Activated CD8-positive, alpha-beta T cell treated with anti-CD3 and anti-CD28 coated beads, Interleukin-2, amount 10 ng/mL, durations not matched to agents 7 days and 5 days (primary cell): ENCODE data around the gene PEPD. TPM values are rescaled to one million over a fixed set of nuclear protein-coding genes. Genes with fewer than 3 reads are reported as not detected.

Experiments
- ATAC-seq: fragments of 150-1000 bp; cut with Tn5 transposase; one replicate; pipeline ENCODE4 v1.10.0; 2021; ENCODE audit warnings: moderate library complexity
- CTCF ChIA-PET: fragments of 350-600 bp; sonication (Branson Sonifier 250); formaldehyde crosslinking; loops from one replicate; lab custom pipeline; 2021; ENCODE audit warnings: antibody characterized with exemption; lab: Charles Lee
- POLR2A ChIA-PET: fragments of 350-600 bp; sonication (Branson Sonifier 250); formaldehyde crosslinking; loops from one replicate; lab custom pipeline; 2021; ENCODE audit warnings: antibody characterized with exemption; lab: Charles Lee
- DNase-seq: peaks from one replicate; pipeline ENCODE4 v3.0.0-alpha.2; 2020
- H3K27ac Mint-ChIP-seq: one replicate; pipeline ENCODE4 v1.8.0; 2021; ENCODE audit warnings: mild to moderate bottlenecking, mixed read lengths
- H3K27me3 Mint-ChIP-seq: one replicate; pipeline ENCODE4 v1.8.0; 2021; ENCODE audit warnings: low read depth, mixed read lengths
- H3K36me3 Mint-ChIP-seq: one replicate; pipeline ENCODE4 v1.8.0; 2021; ENCODE audit warnings: low read depth, mixed read lengths
- H3K4me1 Mint-ChIP-seq: one replicate; pipeline ENCODE4 v1.8.0; 2021; ENCODE audit warnings: low read depth, mixed read lengths
- H3K4me3 Mint-ChIP-seq: one replicate; pipeline ENCODE4 v1.8.0; 2021; ENCODE audit warnings: mild to moderate bottlenecking, mixed read lengths
- H3K9me3 Mint-ChIP-seq: one replicate; pipeline ENCODE4 v1.8.0; 2022; ENCODE audit warnings: mixed read lengths; ENCODE audit not compliant: insufficient read depth
- total RNA-seq, 2 experiments: library from RNA; stranded (reverse); gene quantifications; one replicate each; pipeline ENCODE4 v1.2.3, GENCODE V29; 2021

PEPD gene
- total RNA-seq, 2 experiments from 2014 or later: 27.9 to 30.5 TPM

DNA sequence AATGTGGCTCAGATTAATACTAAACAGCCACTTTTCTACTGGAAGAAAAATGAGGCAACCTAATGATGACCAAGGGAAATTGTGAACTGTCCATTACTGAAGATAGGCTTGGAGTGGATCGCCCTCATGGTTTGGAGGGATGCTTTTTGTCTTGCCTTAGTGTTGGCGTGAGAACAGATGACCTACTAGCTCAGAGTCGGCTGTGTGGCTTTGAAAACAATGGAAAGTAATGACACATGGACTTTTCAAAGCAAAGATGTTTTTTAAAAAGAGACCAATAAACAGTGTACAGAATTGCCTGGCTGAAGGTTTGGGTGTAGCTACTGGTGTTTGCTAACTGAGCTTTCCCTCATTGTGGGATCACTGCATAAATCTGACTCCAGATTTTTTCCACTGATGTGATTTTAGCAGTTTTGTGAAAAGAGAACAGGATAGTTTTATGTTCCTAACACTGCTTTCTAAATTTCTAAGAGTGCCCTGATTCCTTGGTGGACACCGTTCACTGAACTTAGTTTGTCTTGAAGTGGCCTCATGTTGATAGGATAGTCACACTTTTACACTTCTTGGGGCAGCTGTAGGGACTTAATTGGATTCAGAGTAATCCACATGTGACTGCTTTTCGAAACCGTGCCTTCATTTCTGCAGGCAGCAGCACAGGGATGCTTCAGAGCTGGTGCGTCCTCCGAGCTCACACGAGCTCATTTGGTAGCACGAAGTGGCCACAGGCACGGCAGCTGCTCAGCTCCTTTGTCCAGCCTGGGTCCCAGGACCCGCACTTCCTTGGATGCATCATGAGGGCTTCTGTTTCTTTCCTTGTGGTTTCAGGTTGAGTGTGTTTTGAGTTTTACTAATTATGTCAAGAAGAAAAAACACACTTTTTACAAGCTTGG lies 143.8 kb downstream of the PEPD start:
- Mint-ChIP-seq H3K9me3 (no peaks in the 10 kb centered on the region), H3K27ac (no peak overlapping the region), H3K4me1 (peaks cover 35% of the 10 kb centered on the region), H3K36me3 (peaks cover 33% of the 10 kb centered on the region), H3K27me3 (no peaks in the 10 kb centered on the region), H3K4me3 (no peak overlapping the region)
- DNase-seq (no peak), ATAC-seq (no peak)
- ChIA-PET CTCF (interaction anchor here (1.1 kb wide), 2 partner anchors 38 to 53 kb away, joined by 3 read pairs; no protein-coding TSS in a partner anchor), POLR2A (interaction anchor here (0.6 to 1.0 kb wide), 3 partner anchors 11 to 243 kb away, joined by 3 read pairs; no protein-coding TSS in a partner anchor)

DNA sequence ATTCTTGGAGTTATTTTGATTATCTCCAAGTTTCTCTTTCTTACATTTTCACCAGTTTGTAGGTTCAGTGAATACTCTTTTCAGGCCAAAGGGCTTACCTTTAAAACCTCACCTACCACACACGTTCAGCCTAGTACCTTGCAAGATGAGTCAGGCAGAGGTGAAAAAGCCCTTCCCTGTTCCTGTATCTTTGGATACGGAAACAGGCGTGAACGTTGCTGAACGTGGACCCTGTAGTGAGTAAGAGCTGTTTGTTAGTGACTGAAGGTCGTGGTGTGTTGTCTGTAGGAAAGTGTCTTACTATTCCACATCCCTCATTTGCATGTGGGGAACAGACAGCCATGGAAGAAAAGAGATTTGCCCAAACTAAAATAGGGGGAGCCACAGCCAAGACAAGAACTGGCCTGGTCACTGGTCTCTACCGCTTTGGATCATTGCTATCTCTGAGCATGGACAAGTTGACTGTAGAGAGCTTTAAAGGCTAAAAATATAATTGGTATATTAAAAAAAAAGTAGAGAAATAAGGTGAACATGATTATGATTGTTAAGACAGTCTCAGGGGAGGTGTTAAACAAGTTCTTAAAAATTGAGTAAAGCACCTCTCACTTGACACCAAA lies 144.5 kb downstream of the PEPD start:
- POLR2A ChIA-PET: interaction anchor here (0.8 to 1.0 kb wide), 2 partner anchors 141 to 242 kb away, joined by 3 read pairs; no protein-coding TSS in a partner anchor
- CTCF ChIA-PET: interaction anchor here (1.1 kb wide), 1 partner anchor 54 kb away, joined by 3 read pairs; no protein-coding TSS in a partner anchor
- DNase-seq (no peak), ATAC-seq (no peak)
- H3K9me3 Mint-ChIP-seq: no peaks in the 10 kb centered on the region
- no peak overlapping the region for H3K27ac Mint-ChIP-seq
- no peak overlapping the region for H3K4me3 Mint-ChIP-seq
- H3K4me1 Mint-ChIP-seq: peaks cover 39% of the 10 kb centered on the region
- no peaks in the 10 kb centered on the region for H3K27me3 Mint-ChIP-seq
- H3K36me3 Mint-ChIP-seq: peaks cover 33% of the 10 kb centered on the region

- no peak for DNase-seq
- Mint-ChIP-seq H3K27me3 (no peaks in the 10 kb centered on the region), H3K9me3 (no peaks in the 10 kb centered on the region), H3K27ac (no peak overlapping the region), H3K4me3 (no peak overlapping the region), H3K36me3 (peaks cover 33% of the 10 kb centered on the region), H3K4me1 (peaks cover 39% of the 10 kb centered on the region)
- no peak for ATAC-seq
- ChIA-PET POLR2A (no interaction called here), CTCF (no interaction called here)
Measured at GRCh38 chr19:33376423-33376822, 145.2 kb downstream of the PEPD start.

GRCh38 chr19:33375837-33376159 lies 145.8 kb downstream of the PEPD start:
- H3K27me3 Mint-ChIP-seq: no peaks in the 10 kb centered on the region
- DNase-seq: no peak
- no peak overlapping the region for H3K4me3 Mint-ChIP-seq
- ChIA-PET POLR2A (no interaction called here), CTCF (no interaction called here)
- H3K9me3 Mint-ChIP-seq: no peaks in the 10 kb centered on the region
- ATAC-seq: no peak
- peaks cover 39% of the 10 kb centered on the region for H3K4me1 Mint-ChIP-seq
- H3K36me3 Mint-ChIP-seq: peaks cover 27% of the 10 kb centered on the region
- no peak overlapping the region for H3K27ac Mint-ChIP-seq

GRCh38 chr19:33375156-33375836 lies 146.3 kb downstream of the PEPD start:
- CTCF ChIA-PET: interaction anchor here (1.2 to 2.1 kb wide), 3 partner anchors 9 to 140 kb away, joined by 3 to 9 read pairs (median 4); no protein-coding TSS in a partner anchor
- POLR2A ChIA-PET: interaction anchor here (2.6 kb wide), 1 partner anchor 95 kb away, joined by 7 read pairs; no protein-coding TSS in a partner anchor
- peaks cover 39% of the 10 kb centered on the region for H3K4me1 Mint-ChIP-seq
- no peak overlapping the region for H3K27ac Mint-ChIP-seq
- H3K36me3 Mint-ChIP-seq: peaks cover 27% of the 10 kb centered on the region
- no peaks in the 10 kb centered on the region for H3K9me3 Mint-ChIP-seq
- no peak for ATAC-seq
- no peak for DNase-seq
- no peaks in the 10 kb centered on the region for H3K27me3 Mint-ChIP-seq
- H3K4me3 Mint-ChIP-seq: peak overlapping the region; percentile 82

DNA sequence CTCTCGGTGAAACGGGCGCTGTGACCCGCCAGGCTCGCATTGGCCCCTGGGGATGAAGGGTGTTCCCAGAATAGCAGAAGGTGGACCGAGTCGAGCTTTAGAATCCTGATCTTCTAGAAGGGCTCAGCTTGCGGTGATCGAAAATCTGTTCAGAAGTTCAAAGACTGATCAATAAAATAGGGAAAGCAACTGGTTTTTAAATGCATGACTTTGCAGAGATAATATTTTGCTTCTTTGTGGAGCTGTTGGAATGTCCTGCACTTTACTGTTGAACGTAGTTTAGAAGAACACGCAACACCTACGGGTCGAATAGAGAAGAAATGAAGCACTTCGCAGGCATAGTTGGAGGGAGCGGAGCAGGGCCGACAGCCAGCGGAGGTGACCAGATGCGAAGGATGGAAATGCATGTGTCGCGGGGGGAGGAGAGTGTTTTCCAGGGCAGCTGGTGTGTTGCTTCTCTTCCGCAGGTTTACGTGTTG lies 147.3 kb downstream of the PEPD start:
- POLR2A ChIA-PET: interaction anchor here (1.0 to 2.6 kb wide), 7 partner anchors 8 to 318 kb away, joined by 3 to 9 read pairs (median 4); partner anchors contain the start of gene PEPD
- peak; percentile 35 for DNase-seq
- peak overlapping the region; percentile 82 for H3K4me3 Mint-ChIP-seq

DNA sequence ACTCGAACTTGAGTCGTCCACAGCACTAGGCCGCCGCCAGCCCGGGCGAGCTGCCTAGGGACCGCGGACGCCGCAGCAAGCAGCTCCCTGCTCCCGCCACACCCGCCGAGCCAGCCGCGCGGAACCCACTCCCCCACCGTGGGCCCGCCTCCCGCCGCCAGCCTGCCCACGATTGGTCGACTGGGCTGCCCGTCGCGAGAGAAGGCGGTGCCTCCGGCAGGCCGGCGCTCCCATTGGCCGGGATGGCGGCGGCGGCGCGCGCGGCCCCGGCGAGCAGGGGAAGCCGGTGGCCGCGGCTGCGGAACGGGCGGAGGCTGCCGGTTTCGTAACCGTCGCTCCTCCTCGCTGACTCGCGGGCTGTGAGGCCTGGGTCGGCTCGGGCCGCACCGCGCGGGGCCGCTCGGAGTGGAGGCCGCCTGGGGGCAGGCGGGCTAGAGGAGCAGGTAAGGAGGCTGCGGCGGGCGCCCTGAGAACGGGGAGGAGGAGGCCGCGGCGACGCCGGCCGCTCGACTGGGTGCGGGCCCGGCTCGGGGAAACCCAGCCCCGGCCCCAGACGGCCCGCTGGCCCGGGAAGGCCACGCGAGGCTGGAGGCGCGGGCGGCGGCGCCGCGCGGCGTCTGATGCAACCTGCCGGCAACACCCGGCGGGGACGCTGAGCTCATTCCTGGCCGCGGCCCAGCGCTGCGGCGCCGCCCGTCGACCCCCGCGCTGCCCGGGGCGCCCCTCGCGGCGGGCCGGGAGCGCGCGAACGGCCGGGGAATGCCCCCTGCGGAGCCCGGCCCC lies 147.9 kb downstream of the PEPD start, which contains the start of gene CEBPG:
CEBPG (plus strand) TSS at position 257 of the 783 bp plus-strand sequence. CDS start 5,531 bp downstream, outside the sequence.
- H3K4me3 Mint-ChIP-seq: peak within 1 kb of the TSS; percentile 82
- H3K36me3 Mint-ChIP-seq: peaks cover 16% of the 10 kb centered on the region
- DNase-seq (peak; percentile 92), ATAC-seq (peak; percentile 96)
- ChIA-PET CTCF (interaction anchor here (1.0 to 2.1 kb wide), 8 partner anchors 10 to 197 kb away, joined by 3 to 9 read pairs (median 4); no protein-coding TSS in a partner anchor), POLR2A (interaction anchor here (0.6 to 2.6 kb wide), 8 partner anchors 8 to 318 kb away, joined by 3 to 9 read pairs (median 4); partner anchors contain the start of gene PEPD)
- no peaks in the 10 kb centered on the region for H3K9me3 Mint-ChIP-seq
- H3K27me3 Mint-ChIP-seq: no peaks in the 10 kb centered on the region
- peaks cover 38% of the 10 kb centered on the region for H3K4me1 Mint-ChIP-seq
- peak within 1 kb of the TSS; percentile 71 for H3K27ac Mint-ChIP-seq

More for the DNA sequence above, 147.3 kb downstream of the PEPD start:
- no peak for ATAC-seq
- peaks cover 20% of the 10 kb centered on the region for H3K36me3 Mint-ChIP-seq
- no peaks in the 10 kb centered on the region for H3K9me3 Mint-ChIP-seq
- H3K27me3 Mint-ChIP-seq: no peaks in the 10 kb centered on the region
- H3K27ac Mint-ChIP-seq: peak overlapping the region; percentile 63
- peaks cover 39% of the 10 kb centered on the region for H3K4me1 Mint-ChIP-seq
- CTCF ChIA-PET: interaction anchor here (1.0 to 2.1 kb wide), 7 partner anchors 10 to 198 kb away, joined by 3 to 9 read pairs (median 4); no protein-coding TSS in a partner anchor

- Mint-ChIP-seq H3K27me3 (peaks cover 14% of the 10 kb centered on the region), H3K9me3 (no peaks in the 10 kb centered on the region), H3K36me3 (peaks cover 13% of the 10 kb centered on the region), H3K27ac (no peak overlapping the region), H3K4me3 (no peak overlapping the region), H3K4me1 (peaks cover 23% of the 10 kb centered on the region)
- CTCF ChIA-PET: no interaction called here
- DNase-seq (no peak), ATAC-seq (no peak)
- POLR2A ChIA-PET: no interaction called here
Measured at GRCh38 chr19:33370783-33371182, 150.8 kb downstream of the PEPD start.

DNA sequence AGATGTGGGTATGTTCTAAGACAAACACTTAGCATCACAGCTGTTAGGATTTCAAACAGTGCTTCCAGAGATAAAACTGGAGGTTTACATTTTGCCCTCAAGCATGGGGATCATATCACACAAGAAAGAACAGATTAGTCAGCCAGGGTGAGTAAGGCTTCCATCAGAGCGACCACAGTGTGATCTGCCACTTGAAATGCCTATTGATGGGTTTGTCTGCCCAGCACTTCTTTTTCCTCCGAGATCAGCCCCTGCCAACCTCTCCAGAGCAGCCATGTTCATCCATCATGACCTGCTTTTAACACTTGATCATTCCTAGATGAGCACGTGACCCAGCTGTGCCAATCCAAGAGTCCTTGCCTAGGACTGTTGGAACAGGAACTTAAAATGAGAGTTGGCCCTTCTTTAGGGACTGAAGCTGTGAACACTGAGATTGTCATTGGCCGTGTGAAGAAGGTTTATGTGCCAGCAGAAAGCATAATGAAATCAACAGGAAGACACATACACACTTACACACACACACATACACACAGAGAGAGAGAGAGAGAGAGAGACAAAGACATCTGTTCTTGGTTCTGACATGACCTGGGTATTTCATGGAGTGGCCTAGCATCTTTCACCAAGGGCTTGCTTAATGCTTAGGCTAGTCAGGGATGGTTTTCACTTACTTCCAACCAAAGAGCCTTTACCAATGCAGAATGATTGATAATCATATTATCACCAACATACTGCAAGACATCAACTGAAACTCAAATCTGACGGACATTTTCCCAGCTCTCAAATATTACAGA lies 153.3 kb downstream of the PEPD start:
- POLR2A ChIA-PET: no interaction called here
- ATAC-seq: no peak
- Mint-ChIP-seq H3K36me3 (no peaks in the 10 kb centered on the region), H3K27ac (no peak overlapping the region), H3K27me3 (peaks cover 14% of the 10 kb centered on the region), H3K4me3 (no peak overlapping the region), H3K4me1 (peaks cover 7% of the 10 kb centered on the region), H3K9me3 (no peaks in the 10 kb centered on the region)
- CTCF ChIA-PET: interaction anchor here (0.7 kb wide), 1 partner anchor 1421 kb away, joined by 3 read pairs; no protein-coding TSS in a partner anchor
- no peak for DNase-seq

DNA sequence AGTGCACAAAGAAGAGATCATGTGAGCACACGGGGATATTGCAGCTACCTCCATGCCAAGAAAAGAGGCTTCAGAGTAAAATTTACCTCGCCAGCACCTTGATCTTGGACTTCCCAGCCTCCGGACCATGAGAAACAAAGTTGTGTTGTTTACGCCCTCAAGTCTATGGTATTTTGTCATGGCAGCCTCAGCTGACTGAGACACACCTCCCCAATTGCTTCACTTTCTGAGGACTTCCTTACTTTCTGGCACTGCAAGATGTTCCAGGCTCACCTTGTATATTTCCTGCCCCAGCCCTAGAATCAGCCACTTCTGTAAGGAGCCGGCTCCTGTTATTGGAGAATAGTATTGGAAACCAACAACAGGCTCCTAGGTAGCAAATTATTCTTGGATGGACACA lies 154.7 kb downstream of the PEPD start:
- H3K27ac Mint-ChIP-seq: no peak overlapping the region
- H3K36me3 Mint-ChIP-seq: no peaks in the 10 kb centered on the region
- no peaks in the 10 kb centered on the region for H3K4me1 Mint-ChIP-seq
- H3K27me3 Mint-ChIP-seq: peaks cover 16% of the 10 kb centered on the region
- ATAC-seq (no peak), DNase-seq (no peak)
- ChIA-PET POLR2A (no interaction called here), CTCF (no interaction called here)
- no peak overlapping the region for H3K4me3 Mint-ChIP-seq
- H3K9me3 Mint-ChIP-seq: no peaks in the 10 kb centered on the region
